ENCODE measurements around the gene CSF2RB.
"Not testable (repeated sequence)": the region's sequence is repeated elsewhere in the genome, so short reads cannot be mapped to it uniquely, and the experiment has no call there.

CSF2RB gene

DNA sequence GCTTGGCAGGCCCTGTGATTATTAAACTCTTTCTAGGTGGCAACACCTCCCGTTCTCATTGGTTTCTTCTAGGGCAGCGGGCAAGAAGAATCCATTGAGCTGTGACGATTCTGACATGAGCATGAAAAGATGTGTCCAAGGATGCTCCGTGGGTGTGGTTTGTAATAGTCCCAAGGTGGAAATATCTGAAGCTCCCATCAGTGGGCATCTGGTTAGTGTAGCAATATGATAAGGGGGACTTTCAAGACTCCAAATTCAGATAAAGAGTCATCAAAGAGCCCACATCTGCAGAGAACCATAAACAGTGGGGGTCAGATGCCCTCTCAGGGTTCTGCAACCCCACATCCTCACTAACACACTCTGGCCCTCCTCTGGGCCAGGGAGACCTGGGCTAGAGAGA is 63.2 kb downstream of the CSF2RB start:
- DNase-seq, result no peak

DNA sequence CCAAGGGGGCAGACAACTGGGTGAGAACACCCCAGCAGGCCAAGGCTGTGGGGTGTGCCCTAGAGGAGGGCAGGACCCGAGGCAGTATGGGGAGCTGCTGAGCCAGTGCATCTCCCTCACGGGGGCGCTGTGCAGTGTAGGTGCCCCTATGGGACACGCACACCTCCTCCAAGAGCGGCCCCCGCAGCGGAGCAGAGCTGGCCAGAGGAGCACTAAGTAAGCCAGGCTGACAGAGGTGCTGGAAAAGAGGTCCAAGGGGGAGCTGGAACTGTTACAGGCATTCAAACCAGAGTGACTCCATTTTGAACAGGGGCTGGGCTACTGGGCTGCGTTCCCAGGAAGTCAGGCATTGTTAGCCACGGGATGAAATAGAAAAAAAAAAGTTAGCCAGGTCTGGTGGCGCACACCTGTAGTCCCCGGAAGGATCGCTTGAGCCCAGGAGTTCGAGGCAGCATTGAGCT is 64.0 kb downstream of the CSF2RB start:
- peak; percentile 39 for DNase-seq

DNA sequence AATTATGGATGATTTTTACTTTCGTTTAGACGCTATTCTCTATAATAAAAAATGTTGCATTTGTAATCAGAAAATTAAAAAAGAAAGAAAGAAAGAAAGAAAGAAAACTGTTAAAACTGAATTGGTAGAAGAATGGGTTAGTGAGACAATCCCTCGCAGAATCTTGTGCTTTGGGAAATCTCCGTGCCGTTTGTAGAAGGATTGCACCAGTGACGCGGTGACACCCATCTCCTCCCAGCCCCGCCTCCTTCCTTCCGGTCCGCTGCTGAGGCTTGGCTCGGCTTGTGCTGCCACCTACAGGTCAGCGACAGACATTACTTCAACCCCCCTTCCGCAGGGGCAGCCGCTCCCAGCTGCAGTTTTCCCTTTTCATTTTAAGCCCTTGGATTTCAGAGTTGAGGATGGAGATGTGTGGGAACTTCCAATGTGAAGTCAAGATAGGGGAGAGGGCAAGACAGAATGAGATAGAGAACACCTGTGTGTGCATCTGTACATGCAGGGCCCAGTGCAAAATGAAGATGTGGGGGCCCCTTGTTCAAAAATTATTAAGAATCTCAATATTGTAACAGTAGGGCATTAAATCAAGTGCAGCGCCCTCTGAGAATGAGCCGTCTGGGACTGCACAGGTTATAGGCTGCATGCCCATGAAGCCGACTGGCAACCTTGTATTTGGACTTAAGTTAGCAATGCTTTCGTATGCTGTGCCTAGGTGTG is 64.7 kb downstream of the CSF2RB start:
- DNase-seq, result peak; percentile 71

DNA sequence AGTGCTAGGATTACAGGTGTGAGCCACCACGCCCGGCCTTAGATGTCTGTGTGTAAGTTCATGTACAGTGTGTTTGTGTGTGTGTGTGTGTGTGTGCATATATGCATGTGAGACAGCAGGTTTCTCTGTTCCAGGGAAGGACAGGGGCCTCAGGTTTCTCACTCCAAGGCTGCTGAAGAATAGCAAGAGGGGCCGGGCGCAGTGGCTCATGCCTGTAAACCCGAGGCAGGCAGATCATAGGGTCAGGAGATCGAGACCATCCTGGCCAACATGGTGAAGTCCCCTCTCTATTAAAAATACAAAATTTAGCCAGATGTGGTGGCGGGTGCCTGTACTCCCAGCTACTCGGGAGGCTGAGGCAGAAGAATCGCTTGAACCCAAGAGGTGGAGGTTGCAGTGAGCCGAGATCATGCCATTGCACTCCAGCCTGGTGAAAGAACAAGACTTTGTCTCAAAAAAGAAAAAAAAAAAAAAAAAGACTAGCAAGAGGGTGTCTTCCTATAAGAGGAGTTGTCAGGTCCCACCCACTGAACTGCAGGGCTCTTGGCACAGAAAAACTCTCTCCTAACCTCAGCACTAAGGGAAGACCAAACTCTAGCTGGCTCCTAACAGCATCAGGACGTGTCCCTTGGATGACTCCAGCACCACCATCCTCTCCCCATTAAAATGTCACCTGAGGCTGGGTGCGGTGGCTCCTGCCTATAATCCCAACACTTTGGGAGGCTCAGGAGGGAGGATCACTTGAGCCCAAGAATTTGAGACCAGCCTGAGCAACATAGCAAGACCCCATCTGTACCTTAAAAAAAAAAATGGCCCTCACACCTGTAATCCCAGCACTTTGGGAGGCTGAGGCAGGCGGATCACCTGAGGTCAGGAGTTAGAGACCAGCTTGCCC is 65.8 kb downstream of the CSF2RB start:
- DNase-seq, result no peak

DNA sequence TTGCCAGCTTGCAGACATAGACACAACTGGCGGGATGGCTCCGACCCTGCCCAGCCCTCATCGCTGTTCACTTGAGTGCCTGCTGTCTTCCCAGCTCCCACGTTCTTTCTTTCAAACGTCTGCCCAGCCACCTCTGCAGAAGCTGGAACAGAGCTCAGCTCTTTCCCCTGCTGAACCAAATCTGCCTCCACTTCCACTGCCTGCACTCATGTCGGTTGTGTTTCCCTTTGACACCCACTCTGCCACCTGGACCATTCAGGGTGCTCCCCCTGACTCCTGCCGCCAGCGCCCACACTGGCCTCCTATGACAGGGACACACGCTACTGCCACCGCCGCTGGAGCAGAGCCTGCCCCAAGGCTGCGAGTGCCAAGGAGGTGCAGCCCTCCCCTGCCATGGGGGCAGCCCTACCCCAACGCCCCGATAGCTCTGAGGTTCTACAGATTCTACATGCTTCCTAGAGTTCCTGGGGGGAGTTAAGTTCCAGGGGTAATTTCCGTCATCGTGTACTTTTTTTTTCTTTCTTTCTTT is 67.9 kb downstream of the CSF2RB start:
- DNase-seq, result no peak

DNA sequence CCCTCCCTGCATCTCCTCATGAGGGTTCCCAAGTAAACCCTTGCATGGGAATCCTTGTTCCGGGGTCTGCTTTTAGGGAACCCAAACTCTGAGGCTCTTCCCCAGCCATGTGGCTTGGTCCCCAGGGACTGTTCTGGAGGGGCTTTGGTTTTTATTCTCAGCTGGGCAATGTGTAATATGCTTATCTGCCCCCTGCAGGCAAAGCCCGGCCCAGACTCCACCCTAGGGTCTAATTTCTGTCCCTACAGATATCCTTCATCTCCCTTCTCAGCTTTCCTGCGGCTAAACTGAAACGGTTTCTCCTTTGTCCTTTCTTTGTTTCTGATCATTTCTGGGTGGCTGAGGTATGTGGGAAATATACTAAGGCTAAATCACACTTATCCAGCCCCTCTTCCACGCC is 68.7 kb downstream of the CSF2RB start:
- DNase-seq, result no peak

DNA sequence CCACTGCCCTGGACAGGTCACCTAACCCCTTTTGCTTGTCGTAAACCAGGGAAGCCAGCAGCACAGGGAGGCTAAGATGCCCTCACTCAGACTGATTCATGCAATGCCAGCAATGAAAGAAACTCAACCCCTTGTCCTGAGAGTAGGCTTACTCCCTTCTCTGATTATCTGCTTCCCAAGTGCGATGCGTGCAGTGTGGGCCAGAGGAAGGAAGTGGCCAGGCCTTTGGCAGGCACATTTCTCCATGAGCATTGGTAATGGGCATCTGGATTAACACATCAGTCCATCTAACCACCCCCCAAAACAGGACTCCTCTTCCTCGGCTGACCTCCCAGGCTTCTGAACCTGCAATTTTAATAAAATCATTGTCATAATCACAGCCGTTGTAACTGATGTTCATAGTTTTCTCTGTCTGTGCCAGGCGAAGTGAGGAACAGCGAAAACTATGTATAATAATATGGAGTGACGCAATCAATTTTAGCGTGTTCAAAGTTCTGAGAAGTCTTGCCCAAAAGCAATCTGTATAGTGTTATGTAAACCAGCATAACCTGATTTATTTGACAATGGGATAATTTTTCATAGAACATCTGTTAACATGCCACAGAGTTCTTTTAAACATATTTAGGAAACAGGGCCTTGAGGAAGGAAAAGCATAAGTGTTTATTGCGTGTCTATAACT is 71.9 kb downstream of the CSF2RB start:
- DNase-seq, result no peak

DNA sequence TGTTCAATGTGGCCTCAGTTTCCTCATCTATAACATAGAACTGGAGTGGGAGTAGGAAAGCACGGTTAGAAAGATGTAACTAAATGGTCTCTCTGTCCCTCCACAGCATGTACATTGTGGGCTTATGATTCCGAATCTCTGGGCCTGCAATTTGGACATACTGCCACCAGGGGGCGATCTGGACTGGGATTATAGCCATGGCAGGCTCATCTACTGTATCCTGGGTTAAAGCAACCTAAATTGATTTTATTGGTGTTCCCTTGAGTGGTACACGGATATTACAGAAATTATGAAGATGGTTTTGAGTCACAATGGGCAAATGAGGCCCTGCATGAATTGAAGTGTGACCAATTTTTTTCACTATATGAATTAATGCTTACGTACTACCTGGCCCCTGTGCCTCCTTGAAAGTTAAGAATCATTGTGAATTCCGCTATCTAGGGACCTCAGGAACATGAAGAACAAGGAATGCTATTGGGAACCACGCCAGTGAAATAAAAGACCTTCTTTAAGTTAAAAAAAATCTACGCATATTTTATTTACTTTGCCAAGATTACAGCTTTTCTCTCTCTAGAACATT is 72.9 kb downstream of the CSF2RB start:
- peak; percentile 18 for DNase-seq

DNA sequence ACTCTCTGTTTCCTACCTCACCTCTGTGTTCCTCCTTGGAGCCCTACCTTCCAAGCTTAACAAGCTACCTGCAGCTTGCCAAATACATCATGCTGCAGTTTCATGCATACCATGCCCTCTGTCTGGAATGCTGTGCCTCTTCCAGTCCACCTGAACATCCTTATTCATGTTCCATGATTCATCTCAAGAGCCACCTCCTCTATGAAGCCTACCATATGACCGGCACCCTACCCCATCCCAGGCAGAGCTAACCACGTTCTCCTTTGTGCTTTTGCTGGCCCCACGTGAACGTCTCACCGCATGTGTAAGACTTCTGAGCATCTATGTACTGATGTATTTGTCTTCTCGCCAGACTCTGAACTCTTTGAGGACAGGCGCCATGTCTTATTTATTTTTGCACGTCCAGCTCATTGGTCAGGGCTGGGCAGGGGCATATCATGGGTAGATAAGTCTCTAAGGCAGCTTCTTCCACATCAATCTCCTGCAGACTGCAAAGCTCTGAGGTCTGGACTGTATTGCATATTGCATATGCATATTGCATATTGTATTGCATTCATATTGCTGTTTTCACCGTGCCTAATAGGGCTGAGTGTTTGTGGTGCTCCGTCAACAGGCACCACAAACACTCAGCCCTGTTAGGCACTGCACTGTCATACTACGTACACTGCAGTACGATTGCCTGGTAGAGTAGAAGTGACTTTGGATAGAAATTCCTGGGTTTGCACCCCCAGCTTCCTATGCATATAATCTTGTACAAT is 74.8 kb downstream of the CSF2RB start:
- DNase-seq, result no peak

DNA sequence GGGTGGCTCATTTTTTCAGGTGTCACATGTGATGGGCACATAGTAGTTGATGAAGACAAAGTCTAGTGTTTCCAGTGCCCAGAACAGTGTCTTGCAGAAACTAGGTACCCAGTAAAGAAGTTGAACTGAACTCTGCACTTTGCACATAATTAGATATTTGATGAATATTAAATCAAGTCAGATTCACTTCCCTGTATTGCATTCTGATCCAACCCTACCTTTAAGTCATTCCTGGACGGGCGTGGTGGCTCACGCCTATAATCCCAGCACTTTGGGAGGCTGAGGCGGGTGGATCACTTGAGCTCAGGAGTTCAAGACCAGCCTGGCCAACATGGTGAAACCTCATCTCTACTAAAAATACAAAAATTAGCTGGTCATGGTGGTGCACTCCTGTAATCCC is 75.6 kb downstream of the CSF2RB start:
- not testable (repeated sequence) for DNase-seq
